Right forelimb (tissue), 1 donor: ENCODE measurements around the gene CBFA2T3.

Source experiments
- DNase-seq: peaks from one replicate; pipeline ENCODE4 v3.0.0-alpha.2; 2018

Gene CBFA2T3

GRCh38 chr16:88850531-88851199, 126.3 kb downstream of the CBFA2T3 start:
- DNase-seq = no peak

GRCh38 chr16:88848557-88848956, 128.4 kb downstream of the CBFA2T3 start:
- DNase-seq = no peak

DNA sequence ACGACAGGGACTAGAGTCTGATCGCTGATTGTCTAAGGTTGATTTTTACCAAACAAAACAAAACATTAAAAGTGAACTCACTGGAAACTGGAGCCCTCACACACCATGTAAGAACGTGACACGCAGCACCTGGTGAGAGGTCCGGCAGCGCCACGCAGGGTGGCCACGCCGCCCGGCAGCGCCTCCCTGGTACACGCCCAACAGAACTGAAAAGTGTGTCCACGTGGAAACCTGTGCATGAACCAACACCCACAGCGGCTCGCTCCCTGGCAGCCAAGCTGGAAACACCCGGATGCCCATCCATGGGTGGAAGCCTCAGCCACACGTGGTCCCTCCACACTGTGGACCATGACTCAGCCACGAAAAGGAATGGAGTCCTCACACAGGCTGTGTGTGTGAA, 129.4 kb downstream of the CBFA2T3 start:
- DNase-seq = no peak

DNA sequence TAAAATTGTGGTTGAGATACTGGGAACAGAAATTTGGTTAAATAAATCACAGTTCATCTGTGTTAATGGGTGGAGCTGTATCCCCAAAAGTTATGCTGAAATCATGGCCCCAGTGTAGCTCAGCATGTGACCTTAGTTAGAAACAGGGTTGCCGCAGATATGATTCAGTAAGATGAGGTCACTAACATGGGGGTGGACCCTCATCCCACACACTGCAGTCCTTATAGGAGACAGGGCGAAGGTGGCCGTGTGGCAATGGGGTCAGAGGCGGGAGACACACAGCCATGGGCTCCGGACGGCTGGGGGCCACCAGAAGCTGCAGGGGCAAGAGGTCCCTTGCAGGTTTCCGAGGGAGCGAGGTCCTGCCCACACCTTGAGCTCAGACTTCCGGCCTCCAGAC, 130.9 kb downstream of the CBFA2T3 start:
- no peak for DNase-seq

DNA sequence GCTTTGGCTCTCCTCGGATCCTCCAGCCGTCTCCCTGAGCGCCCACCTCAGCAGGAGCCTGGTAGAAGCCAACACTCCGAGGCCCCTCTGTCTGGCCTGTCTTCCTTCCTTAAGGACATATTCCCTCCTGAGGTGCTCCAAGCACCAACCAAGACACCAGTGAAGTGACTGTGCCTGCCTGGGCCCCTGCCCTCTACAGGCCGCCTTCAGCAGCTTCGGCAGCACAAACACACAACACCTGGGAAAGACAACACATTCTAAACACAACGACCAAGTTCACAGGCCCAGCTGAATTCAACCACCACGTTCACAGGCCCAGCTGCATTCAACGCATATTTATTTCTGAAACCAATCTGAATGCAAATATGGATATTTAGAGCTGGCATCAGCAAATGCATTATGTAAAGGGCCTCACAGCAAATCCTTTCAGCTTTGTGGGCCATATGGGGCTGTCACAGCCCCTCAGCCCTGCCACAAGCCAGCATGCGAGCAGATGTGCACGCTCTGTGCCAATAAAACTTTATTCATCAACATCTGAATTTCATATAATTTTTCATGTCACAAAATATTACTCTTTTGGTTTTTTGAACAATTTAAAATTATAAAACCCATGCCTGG, 132.5 kb downstream of the CBFA2T3 start:
- no peak for DNase-seq

- no peak for DNase-seq
These were observed 133.8 kb downstream of the CBFA2T3 start for GRCh38 chr16:88843256-88843655.

GRCh38 chr16:88842806-88843205, 134.2 kb downstream of the CBFA2T3 start:
- DNase-seq = no peak

GRCh38 chr16:88842308-88842756, 134.7 kb downstream of the CBFA2T3 start:
- no peak for DNase-seq

- no peak for DNase-seq
These were observed 135.3 kb downstream of the CBFA2T3 start for GRCh38 chr16:88841521-88842307.

DNA sequence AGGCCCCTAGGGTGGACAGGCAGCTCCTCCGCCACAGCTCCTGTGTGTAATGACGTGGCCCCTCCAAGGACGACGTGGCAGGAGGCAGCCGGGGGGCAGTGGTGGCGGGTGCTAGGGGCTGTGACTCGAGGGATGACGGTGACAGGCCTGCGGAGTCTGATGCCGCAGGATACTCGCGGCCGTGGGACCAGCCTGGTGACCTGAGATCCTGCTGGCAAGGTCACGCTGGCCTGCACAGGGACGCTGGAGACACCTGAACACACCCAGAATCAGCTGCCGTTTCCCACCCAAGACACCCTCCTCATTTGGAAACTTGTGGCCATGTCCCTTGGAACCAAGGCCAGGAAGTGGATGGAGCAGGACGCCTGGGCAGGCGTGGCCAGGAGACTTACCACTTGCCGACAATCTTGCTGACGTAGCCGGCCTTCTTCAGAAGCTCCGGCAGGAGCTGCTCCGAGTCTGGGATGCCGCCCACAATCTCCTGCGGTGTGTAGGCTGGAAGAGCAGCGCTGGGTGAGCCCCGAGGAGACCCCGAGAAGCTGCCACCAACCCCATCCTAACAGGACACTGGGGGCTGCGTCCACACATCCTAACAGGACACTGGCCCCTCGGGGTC, 136.3 kb downstream of the CBFA2T3 start:
- DNase-seq = no peak

DNA sequence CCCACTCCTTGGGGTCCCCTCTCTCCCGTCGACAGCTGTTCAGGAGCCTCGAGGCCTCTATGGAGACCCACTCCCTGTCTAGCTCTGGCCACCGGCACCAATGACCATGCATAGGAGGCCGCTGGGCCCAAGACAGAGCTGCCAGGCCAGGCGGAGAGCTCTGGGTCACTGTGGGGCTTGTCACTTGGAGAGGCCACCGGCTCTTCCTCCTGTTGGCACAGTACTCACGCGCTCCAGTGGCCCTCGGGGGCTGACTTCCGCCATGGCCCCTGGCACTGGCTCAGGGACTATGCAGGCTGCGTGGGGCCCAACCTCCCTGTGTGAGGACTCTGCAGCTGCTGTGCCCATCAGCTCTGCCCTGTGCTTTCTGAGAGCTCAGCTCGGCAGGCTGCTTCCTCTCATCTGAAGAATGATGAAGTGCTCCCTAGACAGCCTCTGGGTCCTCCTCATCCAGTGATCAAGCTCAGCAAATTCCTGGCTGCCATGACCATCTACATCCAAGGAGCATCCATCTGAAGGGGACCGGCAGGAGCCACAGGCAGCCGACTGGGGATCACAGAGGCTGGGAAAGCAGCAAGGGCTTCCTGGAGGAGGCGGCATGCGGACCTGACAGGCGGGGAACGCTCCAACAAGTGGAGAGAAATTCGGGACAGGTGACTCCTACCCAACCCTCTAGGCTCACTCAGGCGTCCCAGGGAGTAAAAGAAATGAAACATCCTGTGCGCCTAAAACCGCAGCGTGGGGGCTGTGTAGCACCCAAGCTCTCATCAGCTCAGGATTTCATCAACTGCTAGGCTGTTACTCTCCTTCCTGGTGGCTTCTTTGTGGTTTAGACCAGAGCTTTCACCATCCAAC, 137.0 kb downstream of the CBFA2T3 start:
- no peak for DNase-seq

DNA sequence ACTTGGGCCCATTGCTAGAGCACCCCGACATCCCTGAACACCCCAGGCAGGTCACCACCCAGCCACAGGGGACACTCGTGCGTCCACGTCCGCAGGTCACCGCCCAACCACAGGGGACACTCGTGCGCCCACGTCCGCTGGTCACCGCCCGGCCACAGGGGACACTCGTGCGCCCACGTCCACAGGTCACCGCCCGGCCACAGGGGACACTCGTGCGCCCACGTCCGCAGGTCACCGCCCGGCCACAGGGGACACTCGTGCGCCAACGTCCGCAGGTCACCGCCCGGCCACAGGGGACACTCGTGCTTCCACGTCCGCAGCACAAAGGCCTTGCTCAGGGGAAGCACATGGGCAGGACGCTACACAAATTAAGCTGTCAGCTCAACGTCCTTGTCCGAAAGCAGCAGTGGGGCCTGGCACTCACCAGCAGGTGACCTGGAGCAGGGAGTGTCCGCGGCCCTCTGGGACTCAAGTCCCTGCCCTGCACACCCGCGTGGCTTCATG, 137.9 kb downstream of the CBFA2T3 start:
- DNase-seq = no peak

- no peak for DNase-seq
These were observed 138.4 kb downstream of the CBFA2T3 start for GRCh38 chr16:88838566-88838965.

DNA sequence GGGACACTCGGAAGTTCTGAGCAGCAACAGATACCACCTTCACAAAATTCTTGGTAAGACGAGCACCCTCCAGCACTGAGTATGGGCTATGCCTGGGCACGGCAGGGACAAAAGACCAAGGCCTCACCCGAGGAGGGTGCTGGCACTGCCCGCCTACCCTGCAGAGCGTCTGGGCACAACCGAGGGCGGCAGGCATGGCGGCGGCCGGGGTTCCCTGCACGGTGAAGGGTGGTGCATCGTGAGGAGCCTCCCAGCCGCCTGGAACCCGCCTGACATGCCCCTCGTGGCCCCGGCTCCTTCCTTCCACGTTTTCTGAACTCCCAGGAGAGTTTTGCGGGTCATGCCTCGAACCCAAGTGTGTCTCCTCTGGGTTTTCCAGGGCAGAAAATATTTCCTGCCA, 139.2 kb downstream of the CBFA2T3 start:
- DNase-seq = no peak

GRCh38 chr16:88836791-88837190, 140.2 kb downstream of the CBFA2T3 start:
- no peak for DNase-seq

GRCh38 chr16:88835818-88836217, 141.2 kb downstream of the CBFA2T3 start:
- no peak for DNase-seq

DNA sequence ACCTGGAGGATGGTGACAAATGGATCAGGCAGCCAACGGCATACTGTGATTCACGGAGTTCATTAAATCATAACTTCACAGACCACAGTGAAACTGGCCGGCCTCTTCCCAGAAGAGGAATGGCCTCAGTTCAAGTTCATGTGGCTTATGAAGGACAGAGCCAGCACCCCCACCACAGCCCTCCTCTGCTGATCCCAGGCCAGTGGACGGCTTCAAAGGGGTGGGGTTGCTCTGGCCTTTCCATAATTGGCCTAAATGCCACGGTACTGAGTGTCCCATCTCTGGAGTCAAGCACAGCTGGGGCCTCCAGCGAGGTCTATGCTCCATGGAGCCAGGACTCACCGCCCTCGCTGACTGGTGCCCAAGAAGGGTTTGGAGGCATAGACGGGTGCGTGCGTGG, 141.6 kb downstream of the CBFA2T3 start:
- DNase-seq = no peak

DNA sequence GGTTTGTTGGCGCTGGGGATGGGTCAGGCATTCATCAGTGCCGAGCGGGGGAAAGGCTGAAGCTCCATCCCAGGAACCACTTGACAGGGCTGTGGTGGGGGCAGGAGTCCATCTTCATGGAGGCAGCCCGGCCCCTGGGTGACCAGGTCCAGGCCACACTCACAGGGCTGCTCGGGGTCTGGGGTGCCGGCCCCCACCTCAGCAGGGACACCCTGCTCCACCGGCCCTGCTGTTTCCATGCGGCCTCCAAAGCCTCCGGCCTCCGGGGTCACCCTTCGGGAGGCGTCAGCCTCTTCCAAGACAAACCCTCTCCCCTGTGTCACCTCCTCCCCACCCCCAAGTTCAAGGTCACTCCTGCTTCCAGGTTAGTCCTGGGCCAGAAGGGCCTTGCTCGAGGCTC, 142.3 kb downstream of the CBFA2T3 start:
- no peak for DNase-seq

- DNase-seq = no peak
These were observed 143.9 kb downstream of the CBFA2T3 start for GRCh38 chr16:88833086-88833485.

GRCh38 chr16:88831838-88832237, 145.2 kb downstream of the CBFA2T3 start:
- DNase-seq = no peak

GRCh38 chr16:88830783-88831182, 146.2 kb downstream of the CBFA2T3 start:
- DNase-seq = no peak

DNA sequence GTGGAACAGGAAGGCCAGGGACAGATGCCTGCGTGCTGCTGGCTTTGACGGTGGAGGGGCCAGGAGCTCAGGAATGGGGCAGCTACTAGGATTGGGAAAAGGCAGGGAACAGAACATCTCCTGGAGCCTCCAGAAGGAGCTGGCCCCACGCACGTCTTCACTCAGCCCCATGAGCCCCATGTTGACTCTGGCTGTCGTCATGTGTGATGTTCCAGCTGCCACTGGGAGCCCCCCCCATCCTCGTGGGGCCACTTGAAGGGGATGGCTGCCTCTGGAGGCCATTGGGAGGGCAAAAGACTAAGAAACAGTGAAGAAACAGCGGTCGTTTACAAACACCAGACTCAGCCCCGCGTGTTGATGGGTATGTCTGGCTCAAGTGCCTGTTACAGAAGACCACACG, 146.7 kb downstream of the CBFA2T3 start:
- no peak for DNase-seq
